Lower lobe of right lung (tissue), 2 donors: ENCODE measurements around the gene FAM234A. TPM values are rescaled to one million over a fixed set of nuclear protein-coding genes. Genes with fewer than 3 reads are reported as not detected.

Experiments
- ATAC-seq, 2 donors: fragments of 200-7000 bp; cut with Tn5 transposase; one replicate each; pipeline ENCODE4 v1.9.1; 2020 to 2022; ENCODE audit warnings: mild to moderate bottlenecking in 2 of 2, moderate library complexity in 2 of 2
- DNase-seq: peaks from one replicate; pipeline ENCODE4 v3.0.0-alpha.2; 2020
- H3K27ac ChIP-seq: fragments of 200-600 bp; one replicate; pipeline ENCODE4 v1.8.0; 2022
- H3K27me3 ChIP-seq: fragments of 200-600 bp; one replicate; pipeline ENCODE4 v1.8.0; 2022; ENCODE audit warnings: low read depth
- H3K36me3 ChIP-seq: fragments of 200-600 bp; one replicate; pipeline ENCODE4 v1.8.0; 2022; ENCODE audit warnings: mild to moderate bottlenecking
- H3K4me1 ChIP-seq: fragments of 200-600 bp; one replicate; pipeline ENCODE4 v1.8.0; 2022
- H3K4me3 ChIP-seq: fragments of 200-600 bp; one replicate; pipeline ENCODE4 v1.8.0; 2022; ENCODE audit warnings: mild to moderate bottlenecking
- H3K9me3 ChIP-seq: fragments of 200-600 bp; one replicate; pipeline ENCODE4 v1.8.0; 2022
- CTCF ChIP-seq: fragments of 200-600 bp; IDR thresholded peaks from one replicate; pipeline ENCODE4 v1.8.0; 2022; ENCODE audit warnings: antibody characterized with exemption, mild to moderate bottlenecking
- intact Hi-C: fragments of 100-400 bp; cut with DNase I; formaldehyde crosslinking; loops from one replicate; pipeline ENCODE4 v1.11.0; 2022
- total RNA-seq: library from RNA; stranded (reverse); fragmentation: NEBNext Ultra II Directional; extraction: Animal tissue kit (Norgen Biotek cat#: 25700); gene quantifications from one replicate; pipeline ENCODE4 v1.2.1, GENCODE V29; 2021
- donor health status: DM: no; HTN: yes; CAD: no; lungs with severe emphysema.

The FAM234A gene
- total RNA-seq, 1 donor from 2014 or later, result 51.7 TPM

DNA sequence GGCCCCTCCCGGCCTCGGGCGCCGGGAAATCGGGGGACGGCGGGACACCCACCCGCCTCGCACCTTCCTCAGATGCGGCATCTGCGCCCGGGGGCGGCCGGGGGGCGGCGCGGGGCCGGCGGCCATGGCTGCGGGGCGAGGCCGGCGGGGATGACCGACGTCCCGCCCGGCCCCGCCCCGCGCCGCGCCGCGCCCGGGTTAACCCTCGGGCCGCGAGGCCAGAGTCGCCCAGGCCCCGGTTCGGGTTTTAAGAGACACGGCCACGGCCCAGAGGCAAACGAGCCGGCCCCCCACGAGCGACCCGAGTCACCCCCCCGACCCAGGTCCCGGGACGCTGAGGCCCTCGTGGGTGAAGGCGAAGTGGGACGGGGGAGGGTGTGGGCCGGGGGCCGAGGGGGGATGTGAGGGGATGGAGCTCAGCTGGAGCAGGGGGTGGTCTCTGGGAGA is 41.2 kb downstream of the FAM234A start, which contains the start of gene RGS11:
Gene RGS11 (minus strand): TSS at position 159 of the 447 bp plus-strand sequence. CDS start 33 bp downstream, at position 126.
- no peaks in the 10 kb centered on the region for H3K36me3 ChIP-seq
- ATAC-seq, result peak in 1 of 2 donors; percentile 17
- H3K4me1 ChIP-seq, result peaks cover 10% of the 10 kb centered on the region
- H3K27me3 ChIP-seq, result peaks cover 41% of the 10 kb centered on the region
- intact Hi-C loops, result no loop called here
- H3K4me3 ChIP-seq, result peak within 1 kb of the TSS; percentile 58
- no peak within 1 kb of the TSS for H3K27ac ChIP-seq
- DNase-seq, result no peak
- TF ChIP-seq CTCF, result no peak
- no peaks in the 10 kb centered on the region for H3K9me3 ChIP-seq

- peaks cover 15% of the 10 kb centered on the region for H3K4me1 ChIP-seq
- H3K36me3 ChIP-seq, result no peaks in the 10 kb centered on the region
- H3K9me3 ChIP-seq, result no peaks in the 10 kb centered on the region
- H3K4me3 ChIP-seq, result peak overlapping the region; percentile 58
- DNase-seq (no peak), ATAC-seq (no peak)
- intact Hi-C loops, result no loop called here
- no peak overlapping the region for H3K27ac ChIP-seq
- peaks cover 48% of the 10 kb centered on the region for H3K27me3 ChIP-seq
- TF ChIP-seq CTCF, result no peak
Measured at GRCh38 chr16:276426-277077, 41.9 kb downstream of the FAM234A start.

DNA sequence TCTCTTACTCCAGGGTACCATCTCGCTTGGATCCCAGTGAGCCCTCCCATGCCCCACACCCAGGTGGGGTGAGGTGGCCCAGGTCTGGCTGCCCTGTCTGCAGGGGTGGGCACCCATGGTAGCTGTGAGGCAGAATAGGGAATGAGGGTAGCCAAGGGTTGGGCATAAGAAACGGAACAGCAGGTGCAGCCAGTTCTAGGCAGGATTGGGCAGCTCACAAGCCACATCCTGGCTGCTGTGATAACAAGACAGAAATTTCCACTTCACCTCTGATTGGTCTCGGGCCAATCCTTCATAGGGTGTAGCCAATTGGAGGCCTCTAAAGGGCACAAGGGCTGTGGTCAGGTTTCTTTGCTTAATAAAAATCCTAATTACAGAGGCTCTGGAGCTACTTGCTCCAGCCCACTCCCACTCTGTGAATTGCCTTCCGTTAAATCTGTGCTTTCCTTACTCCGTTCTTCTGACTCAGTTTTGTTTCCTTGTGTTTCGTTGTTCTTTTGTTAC is 44.3 kb downstream of the FAM234A start:
- Histone ChIP-seq H3K27me3 (peaks cover 50% of the 10 kb centered on the region), H3K27ac (no peak overlapping the region), H3K9me3 (no peaks in the 10 kb centered on the region), H3K4me1 (peaks cover 15% of the 10 kb centered on the region), H3K36me3 (no peaks in the 10 kb centered on the region), H3K4me3 (no peak overlapping the region)
- DNase-seq (no peak), ATAC-seq (peak; percentile 22 to 37)
- intact Hi-C loops, result no loop called here
- no peak for TF ChIP-seq CTCF

DNA sequence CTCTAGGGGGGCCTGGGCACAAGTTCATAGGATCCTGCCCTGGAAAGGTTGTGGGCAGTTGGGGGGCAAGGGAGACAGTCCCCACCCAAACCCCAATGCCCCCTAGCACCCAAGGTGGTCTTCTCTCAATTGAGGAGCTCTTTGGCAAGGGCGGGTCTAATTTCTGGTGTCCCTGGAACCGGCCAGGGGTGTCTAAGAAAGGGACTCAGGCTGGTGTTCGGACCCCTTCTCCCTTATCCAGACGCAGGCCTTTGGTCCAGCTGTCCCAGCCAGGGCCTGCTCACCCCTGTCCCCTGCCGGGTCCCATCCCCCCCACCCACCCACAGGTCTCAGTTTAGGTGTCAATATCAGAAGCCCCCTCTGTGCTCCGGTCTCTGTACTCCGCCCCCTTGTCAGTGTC is 44.9 kb downstream of the FAM234A start:
- Histone ChIP-seq H3K4me1 (peaks cover 15% of the 10 kb centered on the region), H3K4me3 (no peak overlapping the region), H3K9me3 (no peaks in the 10 kb centered on the region), H3K27ac (no peak overlapping the region), H3K36me3 (no peaks in the 10 kb centered on the region), H3K27me3 (peaks cover 44% of the 10 kb centered on the region)
- ATAC-seq (no peak), DNase-seq (no peak)
- intact Hi-C loops, result no loop called here
- TF ChIP-seq CTCF, result no peak

GRCh38 chr16:280005-280460 is 45.4 kb downstream of the FAM234A start:
- ATAC-seq, result no peak
- no peak for DNase-seq
- no peaks in the 10 kb centered on the region for H3K36me3 ChIP-seq
- peaks cover 11% of the 10 kb centered on the region for H3K4me1 ChIP-seq
- peaks cover 39% of the 10 kb centered on the region for H3K27me3 ChIP-seq
- H3K27ac ChIP-seq, result no peak overlapping the region
- TF ChIP-seq CTCF, result no peak
- H3K9me3 ChIP-seq, result no peaks in the 10 kb centered on the region
- no peak overlapping the region for H3K4me3 ChIP-seq
- intact Hi-C loops, result no loop called here
